ENCODE data around the gene NDUFAF2. TPM values are rescaled to one million over a fixed set of nuclear protein-coding genes. Genes with fewer than 3 reads are reported as not detected.
"Not testable (repeated sequence)": the region's sequence is repeated elsewhere in the genome, so short reads cannot be mapped to it uniquely, and the experiment has no call there.

The NDUFAF2 gene
- total RNA-seq, 2 experiments from 2014 or later: 35.6 to 38.5 TPM

GRCh38 chr5:61023131-61023530, 78.1 kb downstream of the NDUFAF2 start:
- Mint-ChIP-seq H3K9me3 (peaks cover 6% of the 10 kb centered on the region), H3K36me3 (ENCODE audit: low read depth) (peaks cover 10% of the 10 kb centered on the region), H3K4me1 (ENCODE audit: low read depth) (peaks cover 10% of the 10 kb centered on the region), H3K27ac (no peak overlapping the region), H3K4me3 (no peak overlapping the region), H3K27me3 (ENCODE audit: low read depth) (no peaks in the 10 kb centered on the region)
- intact Hi-C loops (cut with micrococcal nuclease): no loop called here
- no peak for DNase-seq
- CTCF ChIA-PET: no interaction called here

GRCh38 chr5:61026004-61026403, 81.0 kb downstream of the NDUFAF2 start:
- H3K4me3 Mint-ChIP-seq: no peak overlapping the region
- no peak for DNase-seq
- H3K36me3 Mint-ChIP-seq (ENCODE audit: low read depth): peaks cover 10% of the 10 kb centered on the region
- peaks cover 8% of the 10 kb centered on the region for H3K4me1 Mint-ChIP-seq (ENCODE audit: low read depth)
- no peaks in the 10 kb centered on the region for H3K27me3 Mint-ChIP-seq (ENCODE audit: low read depth)
- H3K9me3 Mint-ChIP-seq: peaks cover 6% of the 10 kb centered on the region
- CTCF ChIA-PET: interaction anchor here (0.7 kb wide), 1 partner anchor 1266 kb away, joined by 4 read pairs; no protein-coding TSS in a partner anchor
- intact Hi-C loops (cut with micrococcal nuclease): no loop called here
- H3K27ac Mint-ChIP-seq: no peak overlapping the region

GRCh38 chr5:61028382-61028781, 83.4 kb downstream of the NDUFAF2 start:
- Mint-ChIP-seq H3K4me3 (no peak overlapping the region), H3K27ac (no peak overlapping the region), H3K9me3 (peaks cover 4% of the 10 kb centered on the region), H3K36me3 (ENCODE audit: low read depth) (peaks cover 10% of the 10 kb centered on the region), H3K27me3 (ENCODE audit: low read depth) (no peaks in the 10 kb centered on the region), H3K4me1 (ENCODE audit: low read depth) (peaks cover 6% of the 10 kb centered on the region)
- no peak for DNase-seq
- CTCF ChIA-PET: no interaction called here
- intact Hi-C loops (cut with micrococcal nuclease): no loop called here

- H3K4me1 Mint-ChIP-seq (ENCODE audit: low read depth): peaks cover 5% of the 10 kb centered on the region
- no peak overlapping the region for H3K27ac Mint-ChIP-seq
- CTCF ChIA-PET: no interaction called here
- H3K9me3 Mint-ChIP-seq: peaks cover 4% of the 10 kb centered on the region
- no peak for DNase-seq
- H3K4me3 Mint-ChIP-seq: no peak overlapping the region
- intact Hi-C loops (cut with micrococcal nuclease): no loop called here
- H3K27me3 Mint-ChIP-seq (ENCODE audit: low read depth): no peaks in the 10 kb centered on the region
- peaks cover 10% of the 10 kb centered on the region for H3K36me3 Mint-ChIP-seq (ENCODE audit: low read depth)
Observed at GRCh38 chr5:61029456-61030162, 84.6 kb downstream of the NDUFAF2 start.

- Mint-ChIP-seq H3K27ac (no peak overlapping the region), H3K4me1 (ENCODE audit: low read depth) (peaks cover 5% of the 10 kb centered on the region), H3K9me3 (peaks cover 4% of the 10 kb centered on the region), H3K36me3 (ENCODE audit: low read depth) (peaks cover 10% of the 10 kb centered on the region), H3K27me3 (ENCODE audit: low read depth) (no peaks in the 10 kb centered on the region), H3K4me3 (no peak overlapping the region)
- CTCF ChIA-PET: no interaction called here
- intact Hi-C loops (cut with micrococcal nuclease): no loop called here
- no peak for DNase-seq
Observed at GRCh38 chr5:61030163-61030482, 85.1 kb downstream of the NDUFAF2 start.

GRCh38 chr5:61031301-61031700, 86.3 kb downstream of the NDUFAF2 start:
- H3K27ac Mint-ChIP-seq; H3K9me3 Mint-ChIP-seq; H3K4me3 Mint-ChIP-seq; H3K27me3 Mint-ChIP-seq (ENCODE audit: low read depth); H3K4me1 Mint-ChIP-seq (ENCODE audit: low read depth); DNase-seq; CTCF ChIA-PET; intact Hi-C loops (cut with micrococcal nuclease): not testable (repeated sequence)
- peaks cover 11% of the 10 kb centered on the region for H3K36me3 Mint-ChIP-seq (ENCODE audit: low read depth)

- no peak overlapping the region for H3K4me3 Mint-ChIP-seq
- H3K27me3 Mint-ChIP-seq (ENCODE audit: low read depth): no peaks in the 10 kb centered on the region
- DNase-seq: no peak
- H3K27ac Mint-ChIP-seq: no peak overlapping the region
- H3K9me3 Mint-ChIP-seq: peaks cover 2% of the 10 kb centered on the region
- H3K36me3 Mint-ChIP-seq (ENCODE audit: low read depth): peaks cover 27% of the 10 kb centered on the region
- CTCF ChIA-PET: no interaction called here
- H3K4me1 Mint-ChIP-seq (ENCODE audit: low read depth): no peaks in the 10 kb centered on the region
- intact Hi-C loops (cut with micrococcal nuclease): no loop called here
Observed at GRCh38 chr5:61044545-61044944, 99.5 kb downstream of the NDUFAF2 start.

DNA sequence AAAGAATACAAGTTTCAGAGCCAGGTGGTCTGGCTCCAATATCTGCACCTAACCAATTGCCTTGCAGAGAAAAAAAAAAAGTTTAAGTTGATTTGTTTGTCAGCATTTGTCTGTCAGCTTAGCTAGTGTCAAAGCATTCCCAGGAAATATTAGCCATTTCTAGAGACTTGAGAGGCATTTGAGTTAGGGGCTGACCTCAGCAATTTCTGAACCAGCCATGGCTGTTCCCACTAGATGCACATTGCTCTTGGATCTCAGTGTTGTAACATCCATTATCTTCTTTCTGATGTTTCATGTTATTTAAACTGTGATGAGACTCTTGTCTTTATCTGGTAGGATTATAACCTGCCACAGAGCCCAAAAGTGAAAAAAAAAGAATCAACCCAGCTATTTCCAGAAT, 102.3 kb downstream of the NDUFAF2 start:
- intact Hi-C loops (cut with micrococcal nuclease): loop anchor here (5.0 kb wide), 1 partner anchor 235 kb away; no protein-coding TSS in a partner anchor
- Mint-ChIP-seq H3K4me3 (no peak overlapping the region), H3K36me3 (ENCODE audit: low read depth) (peaks cover 27% of the 10 kb centered on the region), H3K9me3 (peaks cover 2% of the 10 kb centered on the region), H3K27me3 (ENCODE audit: low read depth) (no peaks in the 10 kb centered on the region), H3K4me1 (ENCODE audit: low read depth) (no peaks in the 10 kb centered on the region), H3K27ac (no peak overlapping the region)
- no peak for DNase-seq
- CTCF ChIA-PET: interaction anchor here (0.7 kb wide), 1 partner anchor 12 kb away, joined by 3 read pairs; no protein-coding TSS in a partner anchor

- Mint-ChIP-seq H3K9me3 (peaks cover 2% of the 10 kb centered on the region), H3K36me3 (ENCODE audit: low read depth) (peaks cover 22% of the 10 kb centered on the region), H3K27ac (no peak overlapping the region), H3K27me3 (ENCODE audit: low read depth) (no peaks in the 10 kb centered on the region), H3K4me3 (no peak overlapping the region), H3K4me1 (ENCODE audit: low read depth) (no peaks in the 10 kb centered on the region)
- intact Hi-C loops (cut with micrococcal nuclease): loop anchor here (5.0 kb wide), 1 partner anchor 234 kb away; no protein-coding TSS in a partner anchor
- CTCF ChIA-PET: no interaction called here
- no peak for DNase-seq
Observed at GRCh38 chr5:61048534-61048933, 103.5 kb downstream of the NDUFAF2 start.

GRCh38 chr5:61050292-61050691, 105.3 kb downstream of the NDUFAF2 start:
- no peak overlapping the region for H3K4me3 Mint-ChIP-seq
- CTCF ChIA-PET: no interaction called here
- no peaks in the 10 kb centered on the region for H3K9me3 Mint-ChIP-seq
- no peaks in the 10 kb centered on the region for H3K4me1 Mint-ChIP-seq (ENCODE audit: low read depth)
- no peaks in the 10 kb centered on the region for H3K27me3 Mint-ChIP-seq (ENCODE audit: low read depth)
- intact Hi-C loops (cut with micrococcal nuclease): loop anchor here (5.0 to 10.0 kb wide), 2 partner anchors 93 to 285 kb away; partner anchors contain the start of gene ZSWIM6
- peaks cover 18% of the 10 kb centered on the region for H3K36me3 Mint-ChIP-seq (ENCODE audit: low read depth)
- H3K27ac Mint-ChIP-seq: no peak overlapping the region
- no peak for DNase-seq

- H3K36me3 Mint-ChIP-seq (ENCODE audit: low read depth): peaks cover 10% of the 10 kb centered on the region
- H3K4me1 Mint-ChIP-seq (ENCODE audit: low read depth): no peaks in the 10 kb centered on the region
- no peak overlapping the region for H3K4me3 Mint-ChIP-seq
- intact Hi-C loops (cut with micrococcal nuclease): loop anchor here (5.0 to 10.0 kb wide), 2 partner anchors 94 to 284 kb away; partner anchors contain the start of gene ZSWIM6
- H3K27ac Mint-ChIP-seq: no peak overlapping the region
- no peaks in the 10 kb centered on the region for H3K27me3 Mint-ChIP-seq (ENCODE audit: low read depth)
- CTCF ChIA-PET: no interaction called here
- DNase-seq: no peak
- H3K9me3 Mint-ChIP-seq: no peaks in the 10 kb centered on the region
Observed at GRCh38 chr5:61051267-61051666, 106.3 kb downstream of the NDUFAF2 start.

DNA sequence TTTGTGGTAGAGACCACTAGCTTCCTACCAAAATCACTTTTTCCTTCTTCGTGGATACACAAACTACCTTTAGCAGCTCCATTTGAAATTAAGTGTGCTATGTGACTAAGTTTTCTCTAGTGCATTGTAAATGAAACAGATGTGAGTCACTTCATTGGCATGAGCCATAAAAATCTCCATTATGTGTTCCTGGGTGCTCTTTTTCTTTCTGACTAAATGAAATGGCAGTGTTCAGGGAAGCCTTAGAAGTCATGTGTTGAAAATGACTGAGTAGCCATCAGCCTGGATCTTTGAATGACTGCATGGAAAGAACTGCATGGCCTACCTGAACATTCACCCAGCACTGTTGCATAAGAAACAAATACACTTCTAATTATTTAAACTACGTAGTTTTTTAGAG, 107.9 kb downstream of the NDUFAF2 start:
- CTCF ChIA-PET: interaction anchor here (1.2 to 2.0 kb wide), 2 partner anchors 278 to 606 kb away, joined by 4 to 5 read pairs; no protein-coding TSS in a partner anchor
- intact Hi-C loops (cut with micrococcal nuclease): loop anchor here (5.0 to 10.0 kb wide), 2 partner anchors 96 to 282 kb away; partner anchors contain the start of gene ZSWIM6
- H3K4me3 Mint-ChIP-seq: no peak overlapping the region
- no peaks in the 10 kb centered on the region for H3K4me1 Mint-ChIP-seq (ENCODE audit: low read depth)
- H3K9me3 Mint-ChIP-seq: no peaks in the 10 kb centered on the region
- no peak overlapping the region for H3K27ac Mint-ChIP-seq
- H3K27me3 Mint-ChIP-seq (ENCODE audit: low read depth): no peaks in the 10 kb centered on the region
- peaks cover 5% of the 10 kb centered on the region for H3K36me3 Mint-ChIP-seq (ENCODE audit: low read depth)
- DNase-seq: no peak

GRCh38 chr5:61053937-61054336, 108.9 kb downstream of the NDUFAF2 start:
- CTCF ChIA-PET: interaction anchor here (1.0 to 1.4 kb wide), 2 partner anchors 278 to 605 kb away, joined by 3 to 4 read pairs; partner anchors contain the start of gene ZSWIM6

More at GRCh38 chr5:61053937-61054336, 108.9 kb downstream of the NDUFAF2 start:
- Mint-ChIP-seq H3K27me3 (ENCODE audit: low read depth) (no peaks in the 10 kb centered on the region), H3K9me3 (no peaks in the 10 kb centered on the region), H3K4me3 (no peak overlapping the region), H3K36me3 (ENCODE audit: low read depth) (peaks cover 2% of the 10 kb centered on the region), H3K4me1 (ENCODE audit: low read depth) (no peaks in the 10 kb centered on the region), H3K27ac (no peak overlapping the region)
- DNase-seq: no peak
- intact Hi-C loops (cut with micrococcal nuclease): loop anchor here (5.0 to 10.0 kb wide), 2 partner anchors 97 to 281 kb away; partner anchors contain the start of gene ZSWIM6
